Glomerular visceral epithelial cell (primary cell): ENCODE measurements around the gene GGTLC1.
"Not testable (repeated sequence)": the region's sequence is repeated elsewhere in the genome, so short reads cannot be mapped to it uniquely, and the experiment has no call there.

Experiments used
- DNase-seq: peaks from one replicate; pipeline ENCODE4 v3.0.0-alpha.2; 2016; ENCODE audit errors: extremely low spot score

The GGTLC1 gene

GRCh38 chr20:23994001-23994633 lies 5.5 kb upstream of the GGTLC1 start:
- not testable (repeated sequence) for DNase-seq

GRCh38 chr20:23993440-23993839 lies 4.9 kb upstream of the GGTLC1 start:
- DNase-seq: not testable (repeated sequence)

- DNase-seq: not testable (repeated sequence)
Observed at GRCh38 chr20:23990296-23990695, 1.7 kb upstream of the GGTLC1 start.

GRCh38 chr20:23988966-23989365 lies 387 bp upstream of the GGTLC1 start:
- not testable (repeated sequence) for DNase-seq

- not testable (repeated sequence) for DNase-seq
Observed at GRCh38 chr20:23986716-23987115, 1.9 kb downstream of the GGTLC1 start.

- not testable (repeated sequence) for DNase-seq
Observed at GRCh38 chr20:23986310-23986709, 2.3 kb downstream of the GGTLC1 start.

DNA sequence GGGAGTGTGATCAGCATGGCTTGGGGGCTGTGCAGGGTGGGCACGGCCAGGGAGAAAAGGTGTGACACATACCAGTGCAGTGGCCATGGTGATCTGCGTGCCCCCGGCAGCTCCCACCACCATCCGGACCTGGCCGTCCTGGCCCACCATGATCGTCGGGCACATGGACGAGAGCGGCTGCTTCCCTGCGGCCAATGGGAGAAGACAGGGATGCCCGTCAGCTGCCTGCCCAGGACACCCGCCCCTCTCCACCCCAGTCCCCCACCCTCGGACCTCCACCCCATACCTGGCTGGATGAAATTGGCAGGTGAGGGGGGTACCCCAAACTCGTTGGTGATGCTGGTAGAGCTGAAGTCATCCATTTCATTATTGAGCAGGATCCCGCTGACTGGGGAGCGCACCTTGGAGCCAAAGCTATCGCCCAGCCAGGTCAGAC lies 2.8 kb downstream of the GGTLC1 start:
- not testable (repeated sequence) for DNase-seq

- not testable (repeated sequence) for DNase-seq
Observed at GRCh38 chr20:23985066-23985789, 3.4 kb downstream of the GGTLC1 start.

GRCh38 chr20:23984476-23985023 lies 4.0 kb downstream of the GGTLC1 start:
- not testable (repeated sequence) for DNase-seq

DNA sequence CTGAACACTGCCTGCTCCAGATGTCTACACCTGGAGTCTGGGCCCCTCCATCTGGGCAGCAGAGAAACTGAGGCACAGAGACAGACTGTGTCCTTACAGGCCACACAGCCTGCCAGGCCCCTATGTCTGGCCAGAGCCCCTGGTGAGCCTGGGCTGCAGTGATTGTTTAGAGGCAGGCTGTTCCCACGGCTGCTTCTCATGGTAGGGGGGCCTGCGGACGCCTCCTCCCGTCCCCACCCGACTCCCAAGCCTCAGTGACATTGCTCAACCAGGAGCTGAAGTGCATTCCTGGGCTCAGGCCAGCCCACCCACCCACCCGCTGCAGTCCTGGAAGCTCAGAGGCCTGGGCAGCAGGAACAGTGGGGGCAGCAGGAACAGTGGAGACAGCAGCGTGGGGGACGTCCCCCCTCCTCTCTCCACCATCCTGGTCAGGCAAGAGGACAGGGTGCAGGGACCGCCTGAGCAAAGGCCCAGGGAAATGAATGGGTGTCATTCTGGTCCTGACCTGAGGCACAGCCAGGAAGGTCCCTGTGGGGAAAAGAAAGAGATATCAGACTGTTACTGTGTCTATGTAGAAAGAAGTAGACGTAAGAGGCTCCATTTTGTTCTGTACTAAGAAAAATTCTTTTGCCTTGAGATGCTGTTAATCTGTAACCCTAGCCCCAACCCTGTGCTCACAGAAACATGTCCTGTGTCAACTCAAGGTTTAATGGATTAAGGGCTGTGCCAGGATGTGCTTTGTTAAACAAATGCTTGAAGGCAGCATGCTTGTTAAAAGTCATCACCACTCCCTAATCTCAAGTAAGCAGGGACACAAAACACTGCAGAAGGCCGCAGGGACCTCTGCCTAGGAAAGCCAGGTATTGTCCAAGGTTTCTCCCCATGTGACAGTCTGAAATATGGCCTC lies 6.2 kb downstream of the GGTLC1 start:
- not testable (repeated sequence) for DNase-seq

- DNase-seq: not testable (repeated sequence)
Observed at GRCh38 chr20:23981526-23981925, 7.1 kb downstream of the GGTLC1 start.

- DNase-seq: not testable (repeated sequence)
Observed at GRCh38 chr20:23981014-23981413, 7.6 kb downstream of the GGTLC1 start.

GRCh38 chr20:23979899-23980811 lies 8.4 kb downstream of the GGTLC1 start:
- DNase-seq: not testable (repeated sequence)

DNA sequence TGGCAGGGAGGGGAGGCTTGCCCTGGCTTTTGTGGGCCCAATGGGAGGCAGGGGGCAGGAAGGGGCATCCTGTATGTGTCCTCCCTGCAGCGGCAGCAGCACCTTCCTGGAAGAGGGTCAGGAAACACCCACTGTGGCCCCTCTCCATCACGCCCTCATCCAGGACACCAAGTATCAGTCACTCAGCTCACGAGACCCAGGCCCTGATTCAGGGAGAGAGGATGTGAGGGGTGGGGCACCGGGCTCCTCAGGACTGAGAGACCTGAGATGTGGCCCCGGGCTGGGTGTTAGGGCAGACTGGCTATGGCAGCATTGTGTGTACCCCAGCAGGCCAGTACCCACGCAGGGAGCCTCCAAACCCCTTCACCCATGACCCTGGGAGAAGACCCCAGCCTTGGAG lies 9.2 kb downstream of the GGTLC1 start:
- DNase-seq: not testable (repeated sequence)

DNA sequence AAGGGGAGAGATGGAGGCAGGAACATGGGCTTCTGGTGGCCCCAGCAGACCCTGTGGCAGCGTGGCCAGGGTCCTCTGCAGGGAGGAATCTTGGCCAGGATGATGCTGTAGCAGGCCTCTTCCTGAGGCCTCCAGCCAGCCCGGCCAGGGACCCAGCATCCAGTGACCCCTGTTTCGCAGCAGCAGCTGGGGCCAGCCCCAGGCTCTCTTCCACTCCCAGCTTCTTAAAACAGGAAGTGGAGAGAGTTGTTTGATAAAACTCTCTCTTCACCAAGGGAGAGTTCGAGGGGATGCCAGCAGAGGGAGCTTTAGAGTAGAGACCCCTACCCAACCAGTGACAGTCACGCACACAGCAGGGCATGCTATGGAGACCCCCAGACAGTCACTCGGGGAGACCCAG lies 10.1 kb downstream of the GGTLC1 start:
- not testable (repeated sequence) for DNase-seq

- no peak for DNase-seq
Observed at GRCh38 chr20:23974966-23975365, 13.6 kb downstream of the GGTLC1 start.

DNA sequence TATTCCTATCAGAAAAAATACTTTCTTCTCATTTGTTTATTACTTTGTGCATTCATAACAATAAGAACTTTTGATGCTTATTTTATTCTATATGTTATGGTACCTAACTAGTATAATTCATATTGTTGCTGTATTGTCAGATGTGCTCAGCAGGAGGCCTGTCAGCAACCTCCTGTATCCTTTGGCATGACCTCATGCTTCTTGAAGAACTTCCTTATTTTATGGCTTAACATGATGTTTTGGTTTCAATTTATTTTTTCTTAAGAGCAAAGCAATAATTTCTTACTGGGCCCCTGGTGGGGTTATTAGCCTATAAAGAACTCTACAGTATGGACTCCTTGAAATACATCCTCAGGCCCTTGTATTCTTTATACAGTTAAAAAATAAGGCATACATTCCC lies 17.3 kb downstream of the GGTLC1 start:
- no peak for DNase-seq

DNA sequence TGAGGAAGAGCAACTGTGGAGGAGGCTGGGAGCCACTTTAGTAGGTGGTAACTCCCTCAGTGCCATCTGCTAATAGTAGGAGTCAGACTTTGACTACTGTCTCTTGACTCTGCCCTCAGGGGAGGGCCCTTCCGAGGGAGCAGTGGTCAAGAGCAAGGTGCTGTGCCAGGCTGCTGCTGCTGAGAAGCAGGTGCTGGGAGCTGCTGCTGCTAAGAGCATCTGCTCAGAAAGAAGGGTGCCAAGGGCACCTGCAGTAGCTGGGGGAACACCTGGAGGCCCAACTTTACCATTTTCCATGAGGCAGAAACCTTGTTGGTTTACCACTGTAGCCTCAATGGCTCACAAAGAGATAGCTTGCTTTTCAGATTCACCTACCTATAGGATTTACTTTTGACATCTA lies 18.5 kb downstream of the GGTLC1 start:
- DNase-seq: no peak

GRCh38 chr20:23967616-23967979 lies 21.0 kb downstream of the GGTLC1 start:
- no peak for DNase-seq

GRCh38 chr20:23966927-23967615 lies 21.5 kb downstream of the GGTLC1 start:
- no peak for DNase-seq
